ENCODE results near the gene AP4M1. TPM values are rescaled to one million over a fixed set of nuclear protein-coding genes. Genes with fewer than 3 reads are reported as not detected.
A peak's percentile ranks its signal among the peaks of the same experiment; 100 is the strongest.

The AP4M1 gene
- total RNA-seq, 2 donors from 2014 or later = 8.9 to 16.9 TPM

DNA sequence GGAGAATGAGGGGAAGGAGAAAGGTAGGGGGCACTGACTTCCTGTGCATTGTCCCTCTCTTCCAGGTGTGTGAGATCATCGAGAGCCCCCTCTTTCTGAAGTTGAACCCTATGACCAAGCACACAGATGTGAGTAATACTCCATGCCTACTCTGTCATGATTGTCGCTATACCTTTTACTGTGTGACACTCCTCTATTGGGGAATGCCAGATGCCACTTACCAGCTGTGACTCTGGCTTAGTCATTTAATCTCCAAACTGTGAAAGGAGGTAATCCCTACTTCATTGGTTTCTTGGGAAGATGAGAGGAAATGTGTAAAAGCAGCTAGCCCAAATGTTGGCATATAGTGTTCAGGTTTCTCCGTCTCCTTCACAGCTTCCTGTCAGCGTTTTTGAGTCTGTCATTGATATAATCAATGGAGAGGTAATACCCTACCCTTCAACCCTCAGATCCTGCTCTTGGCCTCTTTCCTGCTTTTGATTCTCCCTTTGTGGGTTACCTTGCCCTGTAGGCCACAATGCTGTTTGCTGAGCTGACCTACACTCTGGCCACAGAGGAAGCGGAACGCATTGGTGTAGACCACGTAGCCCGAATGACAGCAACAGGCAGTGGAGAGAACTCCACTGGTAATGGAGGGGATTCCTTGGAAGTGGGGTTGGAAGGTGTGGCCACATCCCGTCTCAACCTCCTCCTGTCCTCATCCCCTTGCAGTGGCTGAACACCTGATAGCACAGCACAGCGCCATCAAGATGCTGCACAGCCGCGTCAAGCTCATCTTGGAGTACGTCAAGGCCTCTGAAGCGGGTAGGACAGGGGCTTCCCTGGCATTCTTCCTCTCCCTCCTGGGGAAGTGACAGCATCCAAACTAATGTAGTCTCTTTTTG lies 10.7 kb upstream of the AP4M1 start:
- ATAC-seq = no peak
- peak overlapping the region; percentile 83 to 86 for H3K27ac Mint-ChIP-seq
- no peaks in the 10 kb centered on the region for H3K9me3 Mint-ChIP-seq

DNA sequence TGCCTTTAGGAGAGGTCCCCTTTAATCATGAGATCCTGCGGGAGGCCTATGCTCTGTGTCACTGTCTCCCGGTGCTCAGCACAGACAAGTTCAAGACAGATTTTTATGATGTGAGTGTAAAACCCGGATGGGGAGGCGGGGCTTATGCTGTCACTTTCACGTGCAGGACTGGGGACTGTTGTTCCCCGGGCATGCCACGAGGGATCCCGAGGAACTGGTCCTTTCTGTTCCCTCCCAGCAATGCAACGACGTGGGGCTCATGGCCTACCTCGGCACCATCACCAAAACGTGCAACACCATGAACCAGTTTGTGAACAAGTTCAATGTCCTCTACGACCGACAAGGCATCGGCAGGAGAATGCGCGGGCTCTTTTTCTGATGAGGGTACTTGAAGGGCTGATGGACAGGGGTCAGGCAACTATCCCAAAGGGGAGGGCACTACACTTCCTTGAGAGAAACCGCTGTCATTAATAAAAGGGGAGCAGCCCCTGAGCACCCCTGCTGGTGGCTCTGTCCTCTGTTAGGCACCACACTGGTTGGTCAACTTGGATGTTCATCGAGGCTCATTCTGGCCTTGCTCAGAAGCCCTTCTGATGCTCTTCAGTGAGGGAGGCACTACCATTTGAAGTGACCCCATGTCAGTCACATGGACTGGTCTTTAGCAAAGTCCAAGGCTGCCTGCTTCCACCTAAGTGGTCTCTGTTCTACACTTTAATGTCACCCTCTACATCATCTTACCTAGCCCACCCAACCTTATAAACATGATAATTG lies 9.8 kb upstream of the AP4M1 start:
- Mint-ChIP-seq H3K36me3 (peaks cover 16% of the 10 kb centered on the region), H3K4me1 (ENCODE audit: low read depth in 2 of 2) (peaks cover 9 to 34% of the 10 kb centered on the region in 2 donors), H3K27ac (peak overlapping the region in 1 of 2 donors; percentile 83), H3K27me3 (no peaks in the 10 kb centered on the region), H3K4me3 (no peak overlapping the region), H3K9me3 (no peaks in the 10 kb centered on the region)
- no peak for DNase-seq (ENCODE audit: low spot score)
- no peak for ATAC-seq

More for the DNA sequence above, 10.7 kb upstream of the AP4M1 start:
- no peak for DNase-seq (ENCODE audit: low spot score)
- Mint-ChIP-seq H3K4me1 (ENCODE audit: low read depth in 2 of 2) (peaks cover 9 to 31% of the 10 kb centered on the region in 2 donors), H3K36me3 (peaks cover 14% of the 10 kb centered on the region), H3K4me3 (peak overlapping the region; percentile 44), H3K27me3 (no peaks in the 10 kb centered on the region)

DNA sequence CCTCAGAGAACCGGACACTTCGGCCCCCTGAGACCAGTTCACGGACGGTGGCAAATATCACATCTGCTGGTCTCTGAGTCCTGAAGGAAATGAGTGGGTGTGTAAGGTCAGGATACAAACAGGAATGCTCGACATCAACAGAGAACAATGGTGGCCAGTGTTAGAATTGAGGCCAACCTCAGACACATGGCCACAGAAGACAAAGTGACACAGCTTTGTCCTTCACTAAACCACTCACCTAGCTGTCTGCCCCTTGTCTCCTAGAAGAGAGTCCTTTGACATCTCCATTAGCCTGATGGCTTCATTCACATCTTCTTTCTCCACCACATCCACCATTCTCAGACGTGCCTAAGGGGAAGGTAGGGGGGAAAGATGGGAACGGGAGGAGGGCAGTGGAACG lies 8.4 kb upstream of the AP4M1 start:
- Mint-ChIP-seq H3K4me3 (no peak overlapping the region), H3K4me1 (ENCODE audit: low read depth in 2 of 2) (peaks cover 16 to 36% of the 10 kb centered on the region in 2 donors), H3K36me3 (peaks cover 26% of the 10 kb centered on the region)

DNA sequence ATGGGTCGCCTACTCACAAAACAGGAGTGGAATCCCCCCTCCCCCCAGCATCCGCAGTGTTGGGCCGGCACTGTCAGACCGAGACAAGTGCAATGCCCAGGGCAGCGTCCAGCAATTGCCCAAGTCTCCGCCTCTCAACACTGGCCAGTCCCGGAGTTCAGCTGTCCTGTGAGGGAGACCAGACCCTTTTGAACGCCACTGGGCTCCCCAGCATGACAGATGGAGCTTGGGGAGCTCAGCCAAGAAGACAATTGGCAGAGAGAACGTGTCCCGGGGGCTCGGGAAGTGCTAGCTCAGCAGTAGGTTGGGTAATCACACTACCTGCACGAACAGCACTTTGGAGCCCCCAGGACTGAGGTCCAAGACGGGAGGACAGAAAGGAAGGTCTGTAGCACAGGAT lies 7.9 kb upstream of the AP4M1 start:
- Mint-ChIP-seq H3K4me3 (no peak overlapping the region), H3K27ac (peak overlapping the region in 1 of 2 donors; percentile 62), H3K36me3 (peaks cover 31% of the 10 kb centered on the region), H3K4me1 (ENCODE audit: low read depth in 2 of 2) (peaks cover 20 to 37% of the 10 kb centered on the region in 2 donors), H3K27me3 (no peaks in the 10 kb centered on the region), H3K9me3 (no peaks in the 10 kb centered on the region)
- ATAC-seq (no peak), DNase-seq (ENCODE audit: low spot score) (no peak)

More for the DNA sequence above, 8.4 kb upstream of the AP4M1 start:
- ATAC-seq = no peak
- no peak overlapping the region for H3K27ac Mint-ChIP-seq
- no peak for DNase-seq (ENCODE audit: low spot score)
- H3K9me3 Mint-ChIP-seq = no peaks in the 10 kb centered on the region
- no peaks in the 10 kb centered on the region for H3K27me3 Mint-ChIP-seq

DNA sequence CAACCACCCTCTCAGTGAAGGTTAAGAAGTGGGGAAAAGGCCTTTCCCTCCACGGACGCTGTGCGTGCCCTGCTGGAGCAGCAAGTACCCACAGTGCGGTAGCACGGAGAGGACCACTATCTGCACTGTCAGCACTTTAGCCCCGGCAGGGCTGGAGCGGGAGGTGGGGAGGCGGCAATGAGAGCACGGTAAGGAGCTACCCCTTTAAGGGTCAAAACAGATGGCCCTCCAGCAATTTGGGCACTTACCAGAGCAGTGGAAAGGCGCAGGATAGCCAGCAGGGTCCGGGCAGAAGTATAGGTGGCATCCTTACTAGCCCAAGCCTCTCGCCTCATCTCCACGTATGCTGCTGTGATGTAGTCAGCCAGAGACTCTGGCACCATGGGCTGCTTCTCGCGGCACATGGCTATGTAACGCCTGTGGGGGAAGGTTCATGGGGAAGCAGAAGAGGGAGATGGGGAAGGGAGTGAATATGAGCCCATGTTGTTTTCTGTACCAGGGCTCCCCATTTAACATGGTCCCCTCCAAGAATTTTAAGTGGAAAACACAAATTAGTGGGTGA lies 7.4 kb upstream of the AP4M1 start:
- H3K36me3 Mint-ChIP-seq = peaks cover 36% of the 10 kb centered on the region
- H3K27me3 Mint-ChIP-seq = no peaks in the 10 kb centered on the region
- no peaks in the 10 kb centered on the region for H3K9me3 Mint-ChIP-seq
- H3K27ac Mint-ChIP-seq = peak overlapping the region in 1 of 2 donors; percentile 62
- no peak overlapping the region for H3K4me3 Mint-ChIP-seq
- DNase-seq (ENCODE audit: low spot score) (no peak), ATAC-seq (no peak)
- peaks cover 25 to 42% of the 10 kb centered on the region in 2 donors for H3K4me1 Mint-ChIP-seq (ENCODE audit: low read depth in 2 of 2)

DNA sequence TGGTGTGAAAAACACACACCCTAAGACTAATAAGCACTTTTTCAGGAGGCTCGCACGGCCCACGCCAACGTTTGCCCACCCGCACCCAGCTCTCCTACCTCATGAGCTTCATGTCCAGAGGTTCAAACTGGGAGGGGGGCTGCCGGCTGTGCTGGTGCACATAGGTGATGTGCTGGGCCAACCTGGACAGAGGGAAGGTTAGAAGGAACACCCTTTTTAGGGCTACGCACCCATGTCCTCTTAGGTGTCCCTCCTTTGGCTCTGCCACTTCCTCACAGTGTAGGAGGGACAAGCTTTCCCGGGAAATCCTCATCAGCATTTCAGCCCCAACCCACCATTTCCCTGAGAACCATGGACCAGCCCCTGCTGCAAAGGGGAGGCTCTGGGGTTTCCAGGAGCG lies 6.2 kb upstream of the AP4M1 start:
- Mint-ChIP-seq H3K27me3 (no peaks in the 10 kb centered on the region), H3K27ac (peak overlapping the region in 1 of 2 donors; percentile 33), H3K36me3 (peaks cover 48% of the 10 kb centered on the region), H3K9me3 (no peaks in the 10 kb centered on the region), H3K4me1 (ENCODE audit: low read depth in 2 of 2) (peaks cover 29 to 43% of the 10 kb centered on the region in 2 donors), H3K4me3 (no peak overlapping the region)
- DNase-seq (ENCODE audit: low spot score) = no peak
- no peak for ATAC-seq

DNA sequence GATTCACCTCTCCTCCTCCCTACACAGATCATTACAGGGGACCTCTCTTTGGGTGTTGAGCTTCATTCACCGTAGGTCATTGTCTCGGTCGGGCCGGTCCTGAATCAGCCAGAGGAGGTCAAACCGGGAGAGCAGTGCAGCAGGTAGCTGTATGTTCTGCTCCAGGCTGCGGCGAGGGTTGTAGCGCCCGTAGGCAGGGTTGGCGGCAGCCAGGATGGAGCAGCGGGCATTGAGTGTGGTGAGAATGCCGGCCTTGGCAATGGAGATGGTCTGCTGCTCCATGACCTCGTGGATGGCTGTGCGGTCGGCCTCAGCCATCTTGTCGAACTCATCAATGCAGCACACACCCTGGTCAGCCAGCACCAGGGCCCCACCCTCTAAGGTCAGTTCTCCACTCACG lies 5.7 kb upstream of the AP4M1 start:
- Mint-ChIP-seq H3K9me3 (no peaks in the 10 kb centered on the region), H3K4me1 (ENCODE audit: low read depth in 2 of 2) (peaks cover 29 to 39% of the 10 kb centered on the region in 2 donors), H3K4me3 (no peak overlapping the region), H3K27ac (peak overlapping the region; percentile 33 to 57), H3K27me3 (no peaks in the 10 kb centered on the region), H3K36me3 (peaks cover 48% of the 10 kb centered on the region)
- DNase-seq (ENCODE audit: low spot score) (no peak), ATAC-seq (no peak)

DNA sequence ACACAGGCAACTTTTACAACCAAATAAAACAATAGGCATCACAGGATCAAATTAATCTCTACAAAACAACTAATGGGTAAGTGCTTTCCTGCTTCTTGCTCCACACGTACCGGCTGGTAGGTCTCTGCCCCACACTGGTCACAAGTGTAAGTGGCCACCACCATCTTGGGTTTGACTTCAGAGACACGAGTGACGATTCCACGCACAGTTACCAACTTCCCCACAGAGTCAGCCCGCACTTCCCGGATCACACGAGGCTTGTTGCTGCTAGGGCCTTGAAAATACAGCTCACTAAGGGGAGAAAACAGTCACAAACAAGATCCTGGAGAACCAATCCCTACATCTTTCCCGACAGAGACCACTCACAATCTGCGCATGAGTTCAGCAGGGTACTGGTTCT lies 2.5 kb upstream of the AP4M1 start:
- DNase-seq (ENCODE audit: low spot score) (no peak), ATAC-seq (no peak)
- no peaks in the 10 kb centered on the region for H3K9me3 Mint-ChIP-seq
- peak overlapping the region; percentile 95 for H3K4me3 Mint-ChIP-seq
- peaks cover 38 to 42% of the 10 kb centered on the region in 2 donors for H3K4me1 Mint-ChIP-seq (ENCODE audit: low read depth in 2 of 2)
- no peaks in the 10 kb centered on the region for H3K27me3 Mint-ChIP-seq
- H3K36me3 Mint-ChIP-seq = peaks cover 38% of the 10 kb centered on the region
- peak overlapping the region; percentile 92 to 93 for H3K27ac Mint-ChIP-seq

DNA sequence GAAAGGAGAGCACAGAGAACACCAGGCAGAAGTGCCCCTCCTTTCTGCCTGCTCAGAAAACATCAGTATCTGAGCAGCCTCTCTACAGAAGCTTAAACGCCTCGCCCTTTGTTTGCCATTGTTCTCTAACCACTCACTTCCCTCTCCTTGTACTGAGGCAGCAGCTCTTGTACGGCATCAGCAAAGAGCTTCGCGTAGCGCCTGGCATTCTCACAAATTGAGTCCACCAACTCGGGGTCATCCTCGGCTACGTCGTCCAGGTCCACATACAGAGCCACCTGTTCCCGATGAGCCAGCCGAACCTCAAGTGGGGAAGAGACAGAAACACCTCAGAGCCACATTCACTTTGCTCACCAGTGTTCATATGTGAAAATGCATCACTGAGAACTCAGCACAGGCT lies 2.0 kb upstream of the AP4M1 start:
- no peaks in the 10 kb centered on the region for H3K9me3 Mint-ChIP-seq
- H3K27ac Mint-ChIP-seq = peak overlapping the region; percentile 92 to 93
- H3K4me3 Mint-ChIP-seq = peak overlapping the region; percentile 95
- H3K4me1 Mint-ChIP-seq (ENCODE audit: low read depth in 2 of 2) = peaks cover 38 to 42% of the 10 kb centered on the region in 2 donors
- DNase-seq (ENCODE audit: low spot score) (no peak), ATAC-seq (no peak)
- peaks cover 38% of the 10 kb centered on the region for H3K36me3 Mint-ChIP-seq
- H3K27me3 Mint-ChIP-seq = no peaks in the 10 kb centered on the region

DNA sequence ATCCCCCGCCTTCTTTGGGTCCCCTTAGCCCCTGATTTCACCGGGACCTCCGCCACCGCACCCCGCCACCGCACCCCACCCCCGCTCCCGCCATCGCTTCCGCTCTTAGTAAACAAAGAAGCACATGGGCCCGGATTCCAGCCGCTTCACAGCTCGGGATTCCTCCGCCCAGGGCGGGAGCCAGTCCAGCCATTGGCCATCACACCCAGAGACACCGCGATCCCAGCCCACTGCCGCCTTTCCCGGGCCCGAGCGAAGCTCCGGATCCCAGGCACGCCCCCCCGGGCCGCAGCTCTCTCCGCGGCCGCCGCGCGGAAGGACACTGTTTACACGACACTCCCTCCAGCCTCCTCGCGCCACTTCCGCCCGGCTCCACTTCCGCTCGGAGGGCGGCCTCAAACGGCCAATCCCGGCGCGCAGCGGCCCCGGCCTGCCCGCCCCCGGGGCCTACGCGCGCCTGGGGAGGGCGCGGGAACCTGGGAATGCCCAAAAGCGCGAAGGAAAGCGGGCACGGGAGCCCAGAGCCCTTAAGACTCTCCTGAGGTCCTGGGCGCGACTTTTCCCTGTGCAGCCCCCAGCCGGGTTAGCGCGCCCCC lies 925 bp upstream of the AP4M1 start:
- H3K27me3 Mint-ChIP-seq = no peaks in the 10 kb centered on the region
- H3K9me3 Mint-ChIP-seq = no peaks in the 10 kb centered on the region
- peak; percentile 88 to 90 for ATAC-seq
- peaks cover 38 to 41% of the 10 kb centered on the region in 2 donors for H3K4me1 Mint-ChIP-seq (ENCODE audit: low read depth in 2 of 2)
- peaks cover 37% of the 10 kb centered on the region for H3K36me3 Mint-ChIP-seq
- peak overlapping the region; percentile 92 to 93 for H3K27ac Mint-ChIP-seq
- H3K4me3 Mint-ChIP-seq = peak overlapping the region; percentile 95
- DNase-seq (ENCODE audit: low spot score) = peak; percentile 95

DNA sequence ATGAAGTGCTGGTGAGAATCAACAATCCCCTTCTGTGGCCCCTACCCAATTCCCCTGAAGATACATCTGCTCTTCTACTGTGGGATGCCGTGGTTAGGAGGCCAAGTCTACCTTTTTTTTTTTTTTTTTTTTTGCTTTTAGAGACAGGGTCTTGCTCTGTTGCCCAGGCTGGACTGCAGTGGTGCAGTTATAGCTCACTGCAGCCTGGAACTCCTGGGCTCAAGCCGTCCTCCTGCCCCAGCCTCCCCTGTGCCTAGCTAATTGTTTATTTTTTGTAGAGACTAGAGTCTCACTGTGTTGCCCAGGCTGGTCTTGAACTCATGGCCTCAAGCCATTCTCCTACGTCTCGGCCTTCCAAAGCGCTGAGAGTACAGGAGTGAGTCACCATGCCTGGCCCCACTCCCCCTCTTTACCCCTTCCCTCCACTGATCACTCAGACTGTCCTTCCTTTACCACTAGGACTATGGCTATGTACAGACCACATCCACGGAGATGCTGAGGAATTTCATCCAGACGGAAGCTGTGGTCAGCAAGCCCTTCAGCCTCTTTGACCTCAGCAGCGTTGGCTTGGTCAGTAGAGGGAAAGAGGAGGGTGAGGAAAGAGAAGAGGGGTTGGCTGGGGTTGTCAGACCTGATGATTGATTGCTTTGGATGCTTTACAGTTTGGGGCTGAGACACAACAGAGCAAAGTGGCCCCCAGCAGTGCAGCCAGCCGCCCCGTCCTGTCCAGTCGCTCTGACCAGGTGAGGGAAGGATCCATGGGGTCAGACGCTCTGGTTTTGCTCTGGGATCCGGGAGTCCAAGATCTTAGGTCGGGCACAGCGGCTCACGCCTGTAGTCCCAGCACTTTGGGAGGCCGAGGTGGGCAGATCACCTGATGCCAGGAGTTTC lies 1.8 kb downstream of the AP4M1 start:
- peak overlapping the region; percentile 92 to 93 for H3K27ac Mint-ChIP-seq
- H3K27me3 Mint-ChIP-seq = no peaks in the 10 kb centered on the region
- H3K36me3 Mint-ChIP-seq = peaks cover 21% of the 10 kb centered on the region
- H3K9me3 Mint-ChIP-seq = no peaks in the 10 kb centered on the region
- peaks cover 30% of the 10 kb centered on the region in 2 donors for H3K4me1 Mint-ChIP-seq (ENCODE audit: low read depth in 2 of 2)
- H3K4me3 Mint-ChIP-seq = peak overlapping the region; percentile 88
- no peak for ATAC-seq
- no peak for DNase-seq (ENCODE audit: low spot score)

DNA sequence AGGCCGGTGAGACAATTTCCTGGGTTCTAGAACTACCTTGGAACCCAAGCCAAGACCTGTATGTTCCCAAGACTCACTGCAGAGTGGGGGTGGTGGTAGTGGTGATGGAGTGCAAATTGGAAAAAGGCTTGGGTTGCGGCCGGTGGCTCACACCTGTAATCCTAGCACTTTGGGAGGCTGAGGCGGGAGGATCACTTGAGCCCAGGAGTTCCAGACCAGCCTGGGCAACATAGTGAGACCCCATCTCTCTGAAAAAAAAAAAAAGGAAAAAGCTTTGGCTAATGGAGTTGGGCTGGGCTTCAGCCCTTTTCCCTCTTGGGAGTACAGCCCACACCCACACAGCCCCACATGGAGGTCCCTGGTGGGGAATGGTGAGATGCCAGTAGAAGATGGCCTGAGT lies 4.1 kb downstream of the AP4M1 start:
- Mint-ChIP-seq H3K27ac (no peak overlapping the region), H3K4me3 (no peak overlapping the region), H3K9me3 (no peaks in the 10 kb centered on the region), H3K4me1 (ENCODE audit: low read depth in 2 of 2) (peaks cover 9 to 13% of the 10 kb centered on the region in 2 donors), H3K36me3 (no peaks in the 10 kb centered on the region), H3K27me3 (no peaks in the 10 kb centered on the region)
- DNase-seq (ENCODE audit: low spot score) (no peak), ATAC-seq (no peak)

DNA sequence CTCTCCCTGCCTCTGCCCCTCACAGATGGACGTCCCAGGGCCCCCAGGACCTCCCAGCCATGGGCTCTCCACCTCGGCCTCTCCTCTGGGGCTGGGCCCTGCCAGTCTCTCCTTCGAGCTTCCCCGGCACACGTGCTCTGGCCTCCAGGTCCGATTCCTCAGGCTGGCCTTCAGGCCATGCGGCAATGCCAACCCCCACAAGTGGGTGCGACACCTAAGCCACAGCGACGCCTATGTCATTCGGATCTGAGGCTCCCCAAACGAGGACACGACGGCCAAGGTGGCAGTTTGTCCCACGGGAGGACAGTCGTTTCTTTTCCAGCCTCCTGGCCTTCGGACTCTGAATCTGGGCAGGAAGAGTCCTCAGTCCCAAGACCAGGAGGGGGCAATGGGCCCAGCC lies 5.2 kb downstream of the AP4M1 start:
- Mint-ChIP-seq H3K9me3 (no peaks in the 10 kb centered on the region), H3K27ac (no peak overlapping the region), H3K36me3 (no peaks in the 10 kb centered on the region), H3K4me1 (ENCODE audit: low read depth in 2 of 2) (peaks cover 5 to 9% of the 10 kb centered on the region in 2 donors), H3K27me3 (no peaks in the 10 kb centered on the region), H3K4me3 (no peak overlapping the region)
- DNase-seq (ENCODE audit: low spot score) = no peak
- no peak for ATAC-seq

All from natural killer cell treated with Interleukin-12 subunit alpha and Interleukin-12 subunit beta and Interleukin-15 and Interleukin-18, amount 100 ng/mL, for 72 hours (primary cell).